H9 (cell line): ENCODE results near the gene PRODH2. TPM values are rescaled to one million over a fixed set of nuclear protein-coding genes. Genes with fewer than 3 reads are reported as not detected.

Experiments used
- DNase-seq: peaks from one replicate; pipeline ENCODE4 v3.0.0-alpha.2; 2017
- H2AFZ ChIP-seq: one replicate; pipeline ENCODE4 v1.6.1; 2013; ENCODE audit warnings: mild to moderate bottlenecking, low read length, control low read depth, moderate library complexity
- H2AK5ac ChIP-seq: 2 replicates; pipeline ENCODE4 v1.6.1; 2013; ENCODE audit warnings: low read length, control low read depth, mixed read lengths; ENCODE audit not compliant: insufficient read length
- H2BK120ac ChIP-seq: one replicate; pipeline ENCODE4 v1.6.1; 2013; ENCODE audit warnings: low read depth, mild to moderate bottlenecking, low read length, control low read depth, inconsistent platforms; ENCODE audit not compliant: poor library complexity, severe bottlenecking
- H2BK12ac ChIP-seq: 2 replicates; pipeline ENCODE4 v1.6.1; 2013; ENCODE audit warnings: low read length, control low read depth, mixed read lengths, low read depth; ENCODE audit not compliant: insufficient read length
- H2BK15ac ChIP-seq: 2 replicates; pipeline ENCODE4 v1.6.1; 2013; ENCODE audit warnings: low read depth, low read length, control low read depth
- H2BK20ac ChIP-seq: one replicate; pipeline ENCODE4 v1.6.1; 2013; ENCODE audit warnings: low read depth, mild to moderate bottlenecking, low read length, control low read depth, inconsistent platforms; ENCODE audit not compliant: poor library complexity, severe bottlenecking
- H2BK5ac ChIP-seq: 2 replicates; pipeline ENCODE4 v1.6.1; 2013; ENCODE audit warnings: low read length, control low read depth, mixed read lengths; ENCODE audit not compliant: insufficient read length
- H3K14ac ChIP-seq: 2 replicates; pipeline ENCODE4 v1.6.1; 2013; ENCODE audit warnings: low read length, control low read depth; ENCODE audit not compliant: insufficient read depth
- H3K18ac ChIP-seq: 2 replicates; pipeline ENCODE4 v1.6.1; 2013; ENCODE audit warnings: low read depth, mild to moderate bottlenecking, mixed read lengths, low read length, control low read depth; ENCODE audit not compliant: insufficient read length
- H3K23ac ChIP-seq: 2 replicates; pipeline ENCODE4 v1.6.1; 2013; ENCODE audit warnings: low read length, control low read depth, mixed read lengths, low read depth; ENCODE audit not compliant: insufficient read length
- H3K23me2 ChIP-seq: 2 replicates; pipeline ENCODE4 v1.6.1; 2013; ENCODE audit warnings: low read depth, mild to moderate bottlenecking, mixed read lengths, low read length, control low read depth; ENCODE audit not compliant: insufficient read length, poor library complexity, severe bottlenecking
- H3K27ac ChIP-seq: 2 replicates; pipeline ENCODE4 v1.5.1; 2013; ENCODE audit warnings: low read length, control low read depth, mixed read lengths, low read depth; ENCODE audit not compliant: insufficient read length
- H3K27me3 ChIP-seq: 2 replicates; pipeline ENCODE4 v1.6.1; 2013; ENCODE audit warnings: low read length, control low read depth, inconsistent platforms; ENCODE audit not compliant: insufficient read depth
- H3K4ac ChIP-seq: 2 replicates; pipeline ENCODE4 v1.6.1; 2013; ENCODE audit warnings: low read depth, mild to moderate bottlenecking, control low read depth, inconsistent platforms, low read length, moderate library complexity
- H3K4me1 ChIP-seq: 2 replicates; pipeline ENCODE4 v1.6.1; 2013; ENCODE audit warnings: low read length, control low read depth, inconsistent platforms; ENCODE audit not compliant: insufficient read depth
- H3K4me2 ChIP-seq: 2 replicates; pipeline ENCODE4 v1.6.1; 2013; ENCODE audit warnings: low read length, control low read depth, mixed read lengths; ENCODE audit not compliant: insufficient read length, insufficient read depth
- H3K56ac ChIP-seq: 2 replicates; pipeline ENCODE4 v1.6.1; 2013; ENCODE audit warnings: low read depth, mild to moderate bottlenecking, mixed read lengths, low read length, control low read depth; ENCODE audit not compliant: insufficient read length
- H3K79me1 ChIP-seq: 2 replicates; pipeline ENCODE4 v1.6.1; 2013; ENCODE audit warnings: low read depth, mild to moderate bottlenecking, moderate library complexity, low read length, control low read depth, inconsistent platforms; ENCODE audit not compliant: insufficient read depth, poor library complexity, severe bottlenecking
- H3K79me2 ChIP-seq: 2 replicates; pipeline ENCODE4 v1.6.1; 2013; ENCODE audit warnings: low read length, control low read depth, inconsistent platforms; ENCODE audit not compliant: insufficient read depth
- H3K9ac ChIP-seq: 2 replicates; pipeline ENCODE4 v1.6.1; 2013; ENCODE audit warnings: low read length, control low read depth, mixed read lengths; ENCODE audit not compliant: insufficient read length; ENCODE audit errors: extremely low read depth
- H3K9me3 ChIP-seq: one replicate; pipeline ENCODE4 v1.6.1; 2013; ENCODE audit warnings: low read depth, low read length, inconsistent platforms; ENCODE audit not compliant: control insufficient read depth
- H3T11ph ChIP-seq: one replicate; pipeline ENCODE4 v1.6.1; 2013; ENCODE audit warnings: mild to moderate bottlenecking, low read length, control low read depth, inconsistent platforms
- H4K20me1 ChIP-seq: one replicate; pipeline ENCODE4 v1.6.1; 2013; ENCODE audit not compliant: control insufficient read depth, insufficient read length, insufficient read depth
- H4K5ac ChIP-seq: 2 replicates; pipeline ENCODE4 v1.6.1; 2013; ENCODE audit warnings: low read depth, mild to moderate bottlenecking, mixed read lengths, low read length, control low read depth; ENCODE audit not compliant: insufficient read length
- H4K8ac ChIP-seq: replicated peaks from 2 replicates; pipeline ENCODE4 v1.6.1; 2013; ENCODE audit warnings: low read length, control low read depth, mixed read lengths, low read depth; ENCODE audit not compliant: insufficient read length
- H4K91ac ChIP-seq: 2 replicates; pipeline ENCODE4 v1.6.1; 2013; ENCODE audit warnings: low read depth, mild to moderate bottlenecking, moderate library complexity, mixed read lengths, low read length, control low read depth; ENCODE audit not compliant: insufficient read length
- H3K27ac Mint-ChIP-seq, 3 experiments: 2 replicates in 2 of 3; 3 replicates in 1 of 3; pipeline ENCODE4 v1.8.0; 2020 to 2021; ENCODE audit warnings: mixed read lengths in 3 of 3, mild to moderate bottlenecking in 1 of 3, moderate library complexity in 1 of 3
- H3K27me3 Mint-ChIP-seq: 2 replicates; pipeline ENCODE4 v1.8.0; 2021; ENCODE audit warnings: low read depth, mild to moderate bottlenecking, moderate library complexity, mixed read lengths
- H3K36me3 Mint-ChIP-seq, 3 experiments: 2 replicates in 2 of 3; 3 replicates in 1 of 3; pipeline ENCODE4 v1.8.0; 2020 to 2021; ENCODE audit warnings: low read depth in 3 of 3, mixed read lengths in 3 of 3; ENCODE audit not compliant: insufficient read depth in 1 of 3
- H3K4me1 Mint-ChIP-seq, 2 experiments: 2 replicates each; pipeline ENCODE4 v1.8.0; 2020; ENCODE audit warnings: mixed read lengths in 2 of 2
- H3K4me3 Mint-ChIP-seq, 2 experiments: 2 replicates in 1 of 2; 3 replicates in 1 of 2; pipeline ENCODE4 v1.8.0; 2020 to 2021; ENCODE audit warnings: mild to moderate bottlenecking in 2 of 2, mixed read lengths in 2 of 2, moderate library complexity in 1 of 2
- H3K9me3 Mint-ChIP-seq, 2 experiments: 2 replicates in 1 of 2; 3 replicates in 1 of 2; pipeline ENCODE4 v1.8.0; 2020; ENCODE audit warnings: mild to moderate bottlenecking in 2 of 2, mixed read lengths in 2 of 2, moderate library complexity in 1 of 2
- CTCF ChIP-seq: fragments of 200-600 bp; sonication (generic); conservative IDR thresholded peaks from 3 replicates; pipeline ENCODE4 v1.8.0; 2021; ENCODE audit warnings: antibody characterized with exemption, mild to moderate bottlenecking
- WGBS: extraction: QIAGEN DNeasy Blood & Tissue Kit; methylation state at CpG from one replicate; pipeline ENCODE4 v1.1.7; 2013; ENCODE audit warnings: missing lambda C conversion rate, low lambda C conversion rate, mixed read lengths; ENCODE audit not compliant: insufficient read length; ENCODE audit errors: extremely low coverage; 5-methylcytosine and 5-hydroxymethylcytosine counted together
- total RNA-seq: library from RNA; stranded (reverse); gene quantifications from 2 replicates; pipeline ENCODE4 v1.2.1, GENCODE V29; 2021

The PRODH2 gene
- total RNA-seq, 1 experiment from 2014 or later, result not detected

GRCh38 chr19:35860818-35861639, 48.4 kb upstream of the PRODH2 start:
- no CpG with 5 or more reads among the region's 55 CpGs for WGBS
- no peaks in the 10 kb centered on the region for H3K79me2 ChIP-seq
- no peak overlapping the region for H3K4ac ChIP-seq
- peak overlapping the region; percentile 0 for H3K9ac ChIP-seq
- H3K23ac ChIP-seq, result no peak overlapping the region
- no peak overlapping the region for H3K18ac ChIP-seq
- H2BK12ac ChIP-seq, result no peak overlapping the region
- TF ChIP-seq CTCF, result no peak
- H2BK120ac ChIP-seq, result no peak overlapping the region
- H3K9me3 Mint-ChIP-seq, result no peaks in the 10 kb centered on the region; a peak in 1 of 5 replicates
- peak overlapping the region in 1 of 3 experiments; percentile 74; a peak in 1 of 7 replicates for H3K27ac Mint-ChIP-seq
- peak overlapping the region; percentile 71 for H3K4me2 ChIP-seq
- peaks cover 9 to 13% of the 10 kb centered on the region in 2 experiments for H3K4me1 Mint-ChIP-seq
- H4K20me1 ChIP-seq, result peaks cover 3% of the 10 kb centered on the region
- H2AFZ ChIP-seq, result no peak overlapping the region
- no peak overlapping the region for H4K5ac ChIP-seq
- DNase-seq, result peak; percentile 98
- peaks cover 88% of the 10 kb centered on the region for H3K27me3 Mint-ChIP-seq
- no peak overlapping the region for H4K8ac ChIP-seq
- no peak overlapping the region for H2AK5ac ChIP-seq
- no peak overlapping the region for H2BK5ac ChIP-seq
- H3K9me3 ChIP-seq, result no peaks in the 10 kb centered on the region
- H4K91ac ChIP-seq, result no peak overlapping the region
- H3K36me3 Mint-ChIP-seq, result peaks cover 0 to 3% (median 0%) of the 10 kb centered on the region in 3 experiments; a peak in 2 of 7 replicates
- peak overlapping the region; percentile 62 to 81 for H3K4me3 Mint-ChIP-seq
- H3K27ac ChIP-seq, result no peak overlapping the region
- no peaks in the 10 kb centered on the region for H3K4me1 ChIP-seq
- H3K27me3 ChIP-seq, result peaks cover 4% of the 10 kb centered on the region; the same call in 1 of the 2 replicates
- H3K56ac ChIP-seq, result no peak overlapping the region
- no peak overlapping the region for H2BK20ac ChIP-seq
- H2BK15ac ChIP-seq, result no peak overlapping the region
- peaks cover 17% of the 10 kb centered on the region for H3K23me2 ChIP-seq
- H3T11ph ChIP-seq, result no peak overlapping the region
- H3K14ac ChIP-seq, result peak overlapping the region; percentile 19; the same call in 1 of the 2 replicates
- no peaks in the 10 kb centered on the region for H3K79me1 ChIP-seq
